ENCODE data around the gene IKZF4.
"Not testable (repeated sequence)": the region's sequence is repeated elsewhere in the genome, so short reads cannot be mapped to it uniquely, and the experiment has no call there.

Gene IKZF4

DNA sequence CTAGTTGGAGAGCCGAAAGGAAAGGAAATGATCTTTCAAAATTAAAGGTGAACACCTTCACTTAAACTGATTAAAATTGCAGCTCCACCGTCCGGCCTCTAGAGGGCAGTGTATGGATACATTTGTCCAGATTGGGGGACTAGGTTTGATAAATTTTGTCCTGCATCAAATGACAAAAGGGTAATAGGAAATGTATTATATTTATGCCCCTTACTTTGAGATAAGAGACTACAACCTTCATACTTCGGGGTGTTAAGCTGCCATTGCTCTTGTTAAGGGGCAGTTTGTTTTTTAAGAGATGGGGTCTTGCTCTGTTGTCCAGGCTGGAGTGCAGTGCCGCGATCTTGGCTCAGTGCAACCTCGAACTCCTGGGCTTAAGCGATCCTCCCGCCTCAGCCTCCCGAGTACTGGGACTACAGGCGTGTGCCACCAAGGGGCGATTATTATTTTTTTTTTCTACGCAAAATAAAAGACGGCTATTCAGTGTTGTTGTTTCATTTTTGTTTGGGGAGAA is 24.6 kb upstream of the IKZF4 start:
- H3K27ac ChIP-seq, result no peak overlapping the region
- DNase-seq, result peak; percentile 57
- peak overlapping the region; percentile 70 for H3K4me3 ChIP-seq (ENCODE audit: low read depth, low read length)
- H3K27me3 ChIP-seq (ENCODE audit: insufficient read depth, low read depth, severe bottlenecking), result no peaks in the 10 kb centered on the region
- H3K9me3 ChIP-seq (ENCODE audit: severe bottlenecking), result no peaks in the 10 kb centered on the region
- TF ChIP-seq, protein P1, sequence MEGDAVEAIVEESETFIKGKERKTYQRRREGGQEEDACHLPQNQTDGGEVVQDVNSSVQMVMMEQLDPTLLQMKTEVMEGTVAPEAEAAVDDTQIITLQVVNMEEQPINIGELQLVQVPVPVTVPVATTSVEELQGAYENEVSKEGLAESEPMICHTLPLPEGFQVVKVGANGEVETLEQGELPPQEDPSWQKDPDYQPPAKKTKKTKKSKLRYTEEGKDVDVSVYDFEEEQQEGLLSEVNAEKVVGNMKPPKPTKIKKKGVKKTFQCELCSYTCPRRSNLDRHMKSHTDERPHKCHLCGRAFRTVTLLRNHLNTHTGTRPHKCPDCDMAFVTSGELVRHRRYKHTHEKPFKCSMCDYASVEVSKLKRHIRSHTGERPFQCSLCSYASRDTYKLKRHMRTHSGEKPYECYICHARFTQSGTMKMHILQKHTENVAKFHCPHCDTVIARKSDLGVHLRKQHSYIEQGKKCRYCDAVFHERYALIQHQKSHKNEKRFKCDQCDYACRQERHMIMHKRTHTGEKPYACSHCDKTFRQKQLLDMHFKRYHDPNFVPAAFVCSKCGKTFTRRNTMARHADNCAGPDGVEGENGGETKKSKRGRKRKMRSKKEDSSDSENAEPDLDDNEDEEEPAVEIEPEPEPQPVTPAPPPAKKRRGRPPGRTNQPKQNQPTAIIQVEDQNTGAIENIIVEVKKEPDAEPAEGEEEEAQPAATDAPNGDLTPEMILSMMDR (IDR thresholded peaks at IDR 0.05; ENCODE audit: low read depth, low read length), result peak; percentile 48
- H3K36me3 ChIP-seq, result peaks cover 31% of the 10 kb centered on the region

- H3K27ac ChIP-seq, result peak within 1 kb of the TSS; percentile 49
- DNase-seq, result peak; percentile 97
- H3K36me3 ChIP-seq, result peaks cover 28% of the 10 kb centered on the region
- TF ChIP-seq, protein P1 (IDR thresholded peaks at IDR 0.05; ENCODE audit: low read depth, low read length), result no peak
- H3K9me3 ChIP-seq (ENCODE audit: severe bottlenecking), result no peaks in the 10 kb centered on the region
- no peaks in the 10 kb centered on the region for H3K27me3 ChIP-seq (ENCODE audit: insufficient read depth, low read depth, severe bottlenecking)
- H3K4me3 ChIP-seq (ENCODE audit: low read depth, low read length), result peak within 1 kb of the TSS; percentile 70
Measured at GRCh38 chr12:55996715-55997534, 23.9 kb upstream of the IKZF4 start, which contains the start of gene SUOX. SUOX (plus strand) TSS chr12:55997276; CDS start chr12:56002222, 4,946 bp downstream.

- peak overlapping the region; percentile 49; the same call in 1 of the 2 replicates for H3K27ac ChIP-seq
- H3K36me3 ChIP-seq, result peaks cover 22% of the 10 kb centered on the region
- H3K9me3 ChIP-seq (ENCODE audit: severe bottlenecking), result no peaks in the 10 kb centered on the region
- H3K4me3 ChIP-seq (ENCODE audit: low read depth, low read length), result peak overlapping the region; percentile 70
- DNase-seq, result no peak
- no peaks in the 10 kb centered on the region for H3K27me3 ChIP-seq (ENCODE audit: insufficient read depth, low read depth, severe bottlenecking)
- TF ChIP-seq, protein P1 (IDR thresholded peaks at IDR 0.05; ENCODE audit: low read depth, low read length), result no peak
Measured at GRCh38 chr12:55997535-55997859, 23.3 kb upstream of the IKZF4 start.

DNA sequence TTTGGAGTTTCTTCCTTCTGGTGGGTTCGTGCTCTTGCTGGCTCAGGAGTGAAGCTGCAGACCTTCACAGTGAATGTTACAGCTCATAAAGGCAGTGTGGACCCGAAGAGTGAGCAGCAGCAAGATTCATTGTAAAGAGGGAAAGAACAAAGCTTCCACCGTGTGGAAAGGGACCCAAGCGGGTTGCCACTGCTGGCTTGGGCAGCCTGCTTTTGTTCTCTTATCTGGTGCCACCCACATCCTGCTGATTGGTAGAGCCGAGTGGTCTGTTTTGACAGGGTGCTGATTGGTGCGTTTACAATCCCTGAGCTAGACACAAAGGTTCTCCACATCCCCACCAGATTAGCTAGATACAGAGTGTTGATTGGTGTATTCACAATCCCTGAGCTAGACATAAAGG is 21.3 kb upstream of the IKZF4 start:
- not testable (repeated sequence) for H3K27ac ChIP-seq; H3K9me3 ChIP-seq (ENCODE audit: severe bottlenecking); H3K36me3 ChIP-seq; DNase-seq; H3K27me3 ChIP-seq (ENCODE audit: insufficient read depth, low read depth, severe bottlenecking); H3K4me3 ChIP-seq (ENCODE audit: low read depth, low read length)

DNA sequence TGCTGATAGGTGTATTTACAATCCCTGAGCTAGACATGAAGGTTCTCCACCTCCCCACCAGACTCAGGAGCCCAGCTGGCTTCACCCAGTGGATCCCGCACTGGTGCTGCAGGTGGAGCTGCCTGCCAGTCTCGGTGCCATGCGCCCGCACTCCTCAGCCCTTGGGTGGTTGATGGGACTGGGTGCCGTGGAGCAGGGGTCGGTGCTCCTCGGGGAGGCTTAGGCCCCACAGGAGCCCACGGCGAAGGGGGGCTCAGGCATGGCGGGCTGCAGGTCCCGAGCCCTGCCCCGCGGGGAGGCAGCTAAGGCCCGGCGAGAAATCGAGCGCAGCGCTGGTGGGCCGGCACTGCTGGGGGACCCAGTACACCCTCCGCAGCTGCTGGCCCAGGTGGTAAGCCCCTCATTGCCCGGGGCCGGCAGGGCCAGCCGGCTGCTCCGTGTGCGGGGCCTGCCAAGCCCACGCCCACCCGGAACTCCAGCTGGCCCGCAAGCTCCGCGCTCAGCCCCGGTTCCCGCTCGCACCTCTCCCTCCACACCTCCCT is 20.8 kb upstream of the IKZF4 start:
- not testable (repeated sequence) for H3K27ac ChIP-seq, H3K36me3 ChIP-seq

DNA sequence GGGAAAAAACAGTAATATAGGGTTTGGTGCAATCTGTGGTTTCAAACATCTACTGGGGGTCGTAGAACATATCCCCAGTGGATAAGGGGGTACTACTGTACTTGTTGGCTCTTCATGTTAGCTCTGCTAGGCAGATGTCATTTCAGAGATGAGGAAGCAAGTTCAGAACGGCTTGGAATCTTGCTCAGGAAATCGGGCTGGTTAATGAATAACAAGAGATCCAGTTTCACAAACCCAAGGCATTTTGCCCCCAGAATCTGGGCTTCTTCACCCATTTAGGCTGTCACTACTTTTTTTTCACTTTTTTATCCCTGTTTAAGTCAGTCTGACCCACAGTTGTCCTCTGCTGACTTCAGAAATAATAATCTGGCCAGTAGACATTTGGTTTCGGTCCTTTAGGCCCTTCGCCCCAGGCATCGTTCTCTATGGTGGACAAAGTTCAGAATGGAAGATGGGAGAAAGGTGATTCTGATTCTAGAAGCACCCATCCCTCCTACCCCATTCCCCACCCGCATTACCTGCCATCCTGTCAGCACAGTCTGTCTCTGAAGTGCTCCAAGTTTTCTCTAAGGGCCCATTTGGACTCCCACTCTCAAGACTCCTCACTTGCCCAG is 19.2 kb upstream of the IKZF4 start:
- TF ChIP-seq, protein P1 (IDR thresholded peaks at IDR 0.05; ENCODE audit: low read depth, low read length), result no peak
- no peak overlapping the region for H3K27ac ChIP-seq
- no peaks in the 10 kb centered on the region for H3K9me3 ChIP-seq (ENCODE audit: severe bottlenecking)
- no peak for DNase-seq
- H3K4me3 ChIP-seq (ENCODE audit: low read depth, low read length), result no peak overlapping the region
- peaks cover 2% of the 10 kb centered on the region; the same call in 1 of the 2 replicates for H3K36me3 ChIP-seq
- H3K27me3 ChIP-seq (ENCODE audit: insufficient read depth, low read depth, severe bottlenecking), result no peaks in the 10 kb centered on the region

More for the DNA sequence above, 20.8 kb upstream of the IKZF4 start:
- H3K9me3 ChIP-seq (ENCODE audit: severe bottlenecking); DNase-seq; H3K4me3 ChIP-seq (ENCODE audit: low read depth, low read length); H3K27me3 ChIP-seq (ENCODE audit: insufficient read depth, low read depth, severe bottlenecking): not testable (repeated sequence)

GRCh38 chr12:56003376-56003775 is 17.5 kb upstream of the IKZF4 start:
- DNase-seq; H3K4me3 ChIP-seq (ENCODE audit: low read depth, low read length); H3K36me3 ChIP-seq; H3K9me3 ChIP-seq (ENCODE audit: severe bottlenecking); H3K27ac ChIP-seq; H3K27me3 ChIP-seq (ENCODE audit: insufficient read depth, low read depth, severe bottlenecking): not testable (repeated sequence)
